ENCODE data around the gene RNF126. TPM values are rescaled to one million over a fixed set of nuclear protein-coding genes. Genes with fewer than 3 reads are reported as not detected.

RNF126 gene
- total and polyA plus RNA-seq, 2 of the 4 experiments (the other 2 are of a cell fraction), result 7.0 to 27.4 TPM

DNA sequence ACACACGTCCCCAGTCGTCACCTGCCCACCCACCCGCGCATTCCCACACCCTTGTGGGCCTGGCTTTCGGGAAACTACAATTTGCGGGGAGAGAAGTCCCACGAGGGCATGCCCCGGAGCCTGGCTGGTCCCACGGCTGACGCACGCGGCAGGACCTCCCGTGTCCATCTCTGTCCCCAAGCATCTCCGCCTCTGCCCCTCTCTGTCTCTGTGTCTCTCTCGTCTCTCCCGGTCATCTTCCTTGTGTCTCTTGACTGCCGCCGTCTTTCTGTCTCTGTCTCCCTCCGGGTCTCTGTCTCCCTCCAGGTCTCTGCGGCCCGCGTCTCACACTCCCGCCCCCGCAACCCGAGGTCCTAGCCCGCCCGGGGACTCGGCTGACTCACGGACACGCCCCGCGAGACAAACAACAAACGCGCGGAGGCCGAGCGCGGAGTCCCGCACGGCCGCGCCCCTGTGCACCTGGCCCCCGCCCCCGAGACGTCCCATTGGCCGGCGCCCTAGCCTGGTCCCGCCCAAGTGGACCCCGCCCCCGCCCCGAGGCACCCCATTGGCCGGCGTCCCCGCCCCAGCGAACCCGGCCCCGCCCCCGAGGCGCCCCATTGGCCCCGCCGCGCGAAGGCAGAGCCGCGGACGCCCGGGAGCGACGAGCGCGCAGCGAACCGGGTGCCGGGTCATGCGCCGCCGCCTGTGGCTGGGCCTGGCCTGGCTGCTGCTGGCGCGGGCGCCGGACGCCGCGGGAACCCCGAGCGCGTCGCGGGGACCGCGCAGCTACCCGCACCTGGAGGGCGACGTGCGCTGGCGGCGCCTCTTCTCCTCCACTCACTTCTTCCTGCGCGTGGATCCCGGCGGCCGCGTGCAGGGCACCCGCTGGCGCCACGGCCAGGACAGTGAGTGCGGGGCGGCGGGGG lies 23.5 kb downstream of the RNF126 start, which contains the start of gene FGF22:
Gene FGF22, plus strand, starts transcription at position 627 of the 908 bp plus-strand sequence. Its CDS starts 47 bp downstream, at position 674.
- ChIA-PET POLR2A (ENCODE audit: unreplicated experiment) (no interaction called here), CTCF (no interaction called here)
- ATAC-seq (ENCODE audit: low read depth) (peak; percentile 98), DNase-seq (peak; percentile 74)
- H2BK15ac ChIP-seq (ENCODE audit: low read depth, low read length), result no peak within 1 kb of the TSS
- H3K4ac ChIP-seq (ENCODE audit: low read depth, low read length), result no peak within 1 kb of the TSS; the same call in 1 of the 2 replicates
- H3K9me3 ChIP-seq (ENCODE audit: control insufficient read depth, insufficient read depth, low read length), result no peaks in the 10 kb centered on the region
- BruUV-seq (replicated peaks), result no TSS peak
- H3K23ac ChIP-seq (ENCODE audit: low read depth, low read length), result no peak within 1 kb of the TSS
- no peaks in the 10 kb centered on the region for H3K9me1 ChIP-seq (ENCODE audit: insufficient read depth, low read length)
- in situ Hi-C loops (cut with MboI; ENCODE audit: low sequenced_read_pairs), result no loop called here
- H3K79me1 ChIP-seq (ENCODE audit: low read depth in 1 of 2, low read length in 2 of 2), result peaks cover 0 to 1% of the 10 kb centered on the region in 2 experiments; a peak in 1 of 4 replicates
- H2BK20ac ChIP-seq (ENCODE audit: low read depth, low read length), result no peak within 1 kb of the TSS
- no peak within 1 kb of the TSS for H4K5ac ChIP-seq (ENCODE audit: low read depth, low read length)
- H2BK5ac ChIP-seq (ENCODE audit: low read depth, low read length, poor library complexity, severe bottlenecking), result no peak within 1 kb of the TSS
- no peak within 1 kb of the TSS for H3K14ac ChIP-seq (replicated peaks; ENCODE audit: low read depth, low read length)
- H3K4me1 ChIP-seq (ENCODE audit: control insufficient read depth, insufficient read depth, low read length), result peaks cover 3% of the 10 kb centered on the region
- peak within 1 kb of the TSS; percentile 25; the same call in 1 of the 2 replicates for H3K9ac ChIP-seq (ENCODE audit: low read depth, low read length)
- H2AFZ ChIP-seq (replicated peaks; ENCODE audit: low read length, poor library complexity), result peak within 1 kb of the TSS; percentile 85
- no peak within 1 kb of the TSS for H3K27ac ChIP-seq (ENCODE audit: insufficient read depth, low read length)
- intact Hi-C loops (cut with micrococcal nuclease), result no loop called here
- no peak within 1 kb of the TSS for H2BK120ac ChIP-seq (ENCODE audit: low read depth, low read length)
- H4K91ac ChIP-seq (ENCODE audit: insufficient read depth, low read depth, low read length), result no peak within 1 kb of the TSS; the same call in 1 of the 2 replicates
- H4K8ac ChIP-seq (ENCODE audit: low read depth in 2 of 2, low read length in 2 of 2), result peak within 1 kb of the TSS in 1 of 2 experiments; percentile 53; a peak in 2 of 4 replicates
- peak within 1 kb of the TSS; percentile 7 for H2AK5ac ChIP-seq (ENCODE audit: low read depth, low read length)
- H4K20me1 ChIP-seq (ENCODE audit: insufficient read depth, low read length), result no peaks in the 10 kb centered on the region
- H2AK9ac ChIP-seq (replicated peaks; ENCODE audit: low read depth, low read length, poor library complexity), result peak within 1 kb of the TSS; percentile 60
- no peak within 1 kb of the TSS for H3K56ac ChIP-seq (ENCODE audit: extremely low read depth, insufficient read depth, low read length)
- H3K4me3 ChIP-seq (ENCODE audit: insufficient read depth, low read depth, low read length), result peak within 1 kb of the TSS; percentile 49
- TF ChIP-seq MXI1 (IDR thresholded peaks at IDR 0.05; ENCODE audit: borderline replicate concordance, low read depth, low read length) (no peak), MAZ (IDR thresholded peaks at IDR 0.05; ENCODE audit: borderline replicate concordance, low read depth, low read length) (peak; percentile 53; the same call in 1 of the 2 replicates)
- peak within 1 kb of the TSS; percentile 92 for H3K4me2 ChIP-seq (ENCODE audit: low read depth, low read length)
- no peak within 1 kb of the TSS for H3K18ac ChIP-seq (ENCODE audit: low read depth, low read length)
- dilution Hi-C loops (cut with HindIII; ENCODE audit: low sequenced_read_pairs, unreplicated experiment), result no loop called here
- H3K27me3 ChIP-seq (ENCODE audit: control insufficient read depth, insufficient read depth, low read length), result no peaks in the 10 kb centered on the region
- 13% methylated on average over 46 of the region's 109 CpGs; no CpG with 5 or more reads in 1 of the 2 experiments for WGBS, 2 experiments (ENCODE audit: extremely low coverage in 2 of 2, insufficient read length in 1 of 2)
- H3K36me3 ChIP-seq (ENCODE audit: control insufficient read depth, insufficient read depth, low read length), result peaks cover 4% of the 10 kb centered on the region; the same call in 1 of the 2 replicates
